ENCODE results near the gene LIF.

The LIF gene

GRCh38 chr22:30266445-30267381 is 20.2 kb upstream of the LIF start, which contains the start of gene OSM:
Gene OSM (minus strand): TSS chr22:30266851. CDS start chr22:30266799, 52 bp downstream.
- no peaks in the 10 kb centered on the region for H3F3A ChIP-seq (ENCODE audit: low read depth)
- no peaks in the 10 kb centered on the region for H3K9me2 ChIP-seq (replicated peaks; ENCODE audit: low read depth, low read length)
- peak within 1 kb of the TSS; percentile 96 for H3K9ac ChIP-seq (ENCODE audit: low read depth, low read length, poor library complexity, severe bottlenecking)
- no peaks in the 10 kb centered on the region; the same call in 1 of the 2 replicates for H3K36me3 ChIP-seq (ENCODE audit: insufficient read depth, low read length)
- peaks cover 32% of the 10 kb centered on the region for H3K79me2 ChIP-seq (ENCODE audit: insufficient read depth, low read length)
- H3K9me3 ChIP-seq (ENCODE audit: insufficient read depth, low read depth, low read length), result no peaks in the 10 kb centered on the region
- no peak within 1 kb of the TSS for H2AFZ ChIP-seq (ENCODE audit: low read length)
- peak within 1 kb of the TSS; percentile 82 for H3K4me2 ChIP-seq (ENCODE audit: low read depth, low read length, poor library complexity, severe bottlenecking)
- H3K4me1 ChIP-seq (ENCODE audit: insufficient read depth, low read length, poor library complexity, severe bottlenecking), result peaks cover 26% of the 10 kb centered on the region
- no peaks in the 10 kb centered on the region for H3K27me3 ChIP-seq (ENCODE audit: insufficient read depth, low read length, poor library complexity, severe bottlenecking)
- peak within 1 kb of the TSS; percentile 91 for H3K4me3 ChIP-seq (ENCODE audit: low read length, poor library complexity, severe bottlenecking)
- peaks cover 8% of the 10 kb centered on the region for H4K20me1 ChIP-seq (ENCODE audit: insufficient read depth, low read length, poor library complexity, severe bottlenecking)
- no peak for TF ChIP-seq CTCF (conservative IDR thresholded peaks at IDR 0.05; ENCODE audit: low read length)
- TF ChIP-seq EZH2phosphoT487 (IDR thresholded peaks at IDR 0.05; ENCODE audit: borderline replicate concordance), result no peak

- Histone ChIP-seq H3K9me3 (ENCODE audit: insufficient read depth, low read depth, low read length) (no peaks in the 10 kb centered on the region), H3F3A (ENCODE audit: low read depth) (no peaks in the 10 kb centered on the region), H3K4me3 (ENCODE audit: low read length, poor library complexity, severe bottlenecking) (peak overlapping the region; percentile 91), H3K4me2 (ENCODE audit: low read depth, low read length, poor library complexity, severe bottlenecking) (peak overlapping the region; percentile 82), H4K20me1 (ENCODE audit: insufficient read depth, low read length, poor library complexity, severe bottlenecking) (peaks cover 8% of the 10 kb centered on the region), H3K9me2 (replicated peaks; ENCODE audit: low read depth, low read length) (no peaks in the 10 kb centered on the region), H3K27me3 (ENCODE audit: insufficient read depth, low read length, poor library complexity, severe bottlenecking) (no peaks in the 10 kb centered on the region), H2AFZ (ENCODE audit: low read length) (no peak overlapping the region), H3K9ac (ENCODE audit: low read depth, low read length, poor library complexity, severe bottlenecking) (peak overlapping the region; percentile 96), H3K4me1 (ENCODE audit: insufficient read depth, low read length, poor library complexity, severe bottlenecking) (peaks cover 26% of the 10 kb centered on the region), H3K79me2 (ENCODE audit: insufficient read depth, low read length) (peaks cover 32% of the 10 kb centered on the region), H3K36me3 (ENCODE audit: insufficient read depth, low read length) (no peaks in the 10 kb centered on the region; the same call in 1 of the 2 replicates)
- TF ChIP-seq CTCF (conservative IDR thresholded peaks at IDR 0.05; ENCODE audit: low read length) (no peak), EZH2phosphoT487 (IDR thresholded peaks at IDR 0.05; ENCODE audit: borderline replicate concordance) (no peak)
Measured at GRCh38 chr22:30265823-30266444, 19.4 kb upstream of the LIF start.

GRCh38 chr22:30265131-30265720 is 18.7 kb upstream of the LIF start:
- peaks cover 32% of the 10 kb centered on the region for H3K79me2 ChIP-seq (ENCODE audit: insufficient read depth, low read length)
- no peaks in the 10 kb centered on the region for H3K27me3 ChIP-seq (ENCODE audit: insufficient read depth, low read length, poor library complexity, severe bottlenecking)
- peak overlapping the region; percentile 96 for H3K9ac ChIP-seq (ENCODE audit: low read depth, low read length, poor library complexity, severe bottlenecking)
- H3K4me1 ChIP-seq (ENCODE audit: insufficient read depth, low read length, poor library complexity, severe bottlenecking), result peaks cover 28% of the 10 kb centered on the region
- no peak overlapping the region for H2AFZ ChIP-seq (ENCODE audit: low read length)
- peak overlapping the region; percentile 82 for H3K4me2 ChIP-seq (ENCODE audit: low read depth, low read length, poor library complexity, severe bottlenecking)
- peaks cover 8% of the 10 kb centered on the region for H4K20me1 ChIP-seq (ENCODE audit: insufficient read depth, low read length, poor library complexity, severe bottlenecking)
- TF ChIP-seq CTCF (conservative IDR thresholded peaks at IDR 0.05; ENCODE audit: low read length), result no peak
- no peak for TF ChIP-seq EZH2phosphoT487 (IDR thresholded peaks at IDR 0.05; ENCODE audit: borderline replicate concordance)
- peak overlapping the region; percentile 91 for H3K4me3 ChIP-seq (ENCODE audit: low read length, poor library complexity, severe bottlenecking)
- H3K36me3 ChIP-seq (ENCODE audit: insufficient read depth, low read length), result no peaks in the 10 kb centered on the region; the same call in 1 of the 2 replicates
- H3K9me3 ChIP-seq (ENCODE audit: insufficient read depth, low read depth, low read length), result no peaks in the 10 kb centered on the region
- no peaks in the 10 kb centered on the region for H3K9me2 ChIP-seq (replicated peaks; ENCODE audit: low read depth, low read length)
- no peaks in the 10 kb centered on the region for H3F3A ChIP-seq (ENCODE audit: low read depth)
